B cell (primary cell): ENCODE measurements around the gene ERICH6B. TPM values are rescaled to one million over a fixed set of nuclear protein-coding genes. Genes with fewer than 3 reads are reported as not detected.
"Not testable (repeated sequence)": the region's sequence is repeated elsewhere in the genome, so short reads cannot be mapped to it uniquely, and the experiment has no call there.

Experiments used
- ATAC-seq: fragments of 200-7000 bp; cut with Tn5 transposase; one replicate; pipeline ENCODE4 v1.10.0; 2021; ENCODE audit warnings: low read depth, mild to moderate bottlenecking, moderate number of reproducible peaks, moderate library complexity
- CTCF ChIA-PET: fragments of 350-600 bp; sonication (Branson Sonifier 250); formaldehyde crosslinking; loops from one replicate; lab custom pipeline; 2021; ENCODE audit warnings: antibody characterized with exemption, inconsistent platforms; lab: Charles Lee
- POLR2A ChIA-PET: fragments of 350-600 bp; sonication (Branson Sonifier 250); formaldehyde crosslinking; loops from one replicate; lab custom pipeline; 2021; ENCODE audit warnings: antibody characterized with exemption; lab: Charles Lee
- DNase-seq: peaks from one replicate; pipeline ENCODE4 v3.0.0; 2013
- H2AFZ ChIP-seq: 2 replicates; pipeline ENCODE4 v1.6.1; 2012; ENCODE audit warnings: mild to moderate bottlenecking, low read depth, low read length; ENCODE audit not compliant: insufficient read depth, poor library complexity, severe bottlenecking
- H3K27ac ChIP-seq, 2 donors: 1 replicate in 1 of 2; 2 replicates in 1 of 2; pipeline ENCODE4 v1.5.1; 2012 to 2013; ENCODE audit warnings: low read length in 2 of 2, mild to moderate bottlenecking in 2 of 2, moderate library complexity in 1 of 2
- H3K27me3 ChIP-seq, 4 experiments: fragments of 200-600 bp in 1 of 4; sonication (generic) in 1 of 4; replicated peaks in 1 of 4; 1 replicate in 2 of 4; 2 replicates in 2 of 4; pipeline versions ENCODE4 v1.6.1 to v1.7.0; 2013 to 2016; ENCODE audit warnings: low read length in 3 of 4, mild to moderate bottlenecking in 2 of 4, mixed read lengths in 1 of 4, moderate library complexity in 1 of 4; ENCODE audit not compliant: insufficient read depth in 4 of 4, control insufficient read depth in 3 of 4; ENCODE audit errors: control extremely low read depth in 1 of 4
- H3K36me3 ChIP-seq, 2 experiments: replicated peaks in 1 of 2; 1 replicate in 1 of 2; 2 replicates in 1 of 2; pipeline versions ENCODE4 v1.6.1 to v1.7.1; 2013; ENCODE audit warnings: low read length in 1 of 2; ENCODE audit not compliant: insufficient read depth in 2 of 2, control insufficient read depth in 1 of 2; ENCODE audit errors: control extremely low read depth in 1 of 2, extremely low read depth in 1 of 2
- H3K4me1 ChIP-seq, 2 donors: fragments of 200-600 bp in 1 of 2; sonication (generic) in 1 of 2; 1 replicate in 1 of 2; 2 replicates in 1 of 2; pipeline versions ENCODE4 v1.5.1 to v1.6.1; 2013 to 2017; ENCODE audit warnings: low read length in 2 of 2; ENCODE audit not compliant: control insufficient read depth in 2 of 2, insufficient read depth in 2 of 2
- H3K4me2 ChIP-seq: replicated peaks from 2 replicates; pipeline ENCODE3; 2012; ENCODE audit warnings: mild to moderate bottlenecking, low read depth, low read length; ENCODE audit not compliant: poor library complexity, severe bottlenecking
- H3K4me3 ChIP-seq, 5 experiments: fragments of 200-600 bp in 1 of 5; sonication (generic) in 1 of 5; 1 replicate in 3 of 5; 2 replicates in 2 of 5; pipeline versions ENCODE4 v1.5.1 to v1.7.0; 2011 to 2016; ENCODE audit warnings: low read length in 4 of 5, mild to moderate bottlenecking in 4 of 5, low read depth in 2 of 5, control low read depth in 1 of 5, moderate library complexity in 1 of 5; ENCODE audit not compliant: insufficient read depth in 1 of 5; ENCODE audit errors: control extremely low read depth in 1 of 5, extremely low read depth in 1 of 5
- H3K79me2 ChIP-seq: fragments of 200-600 bp; sonication (generic); one replicate; pipeline ENCODE4 v1.6.0; 2016; ENCODE audit warnings: low read length; ENCODE audit not compliant: control insufficient read depth, insufficient read depth
- H3K9ac ChIP-seq: fragments of 200-600 bp; sonication (generic); 2 replicates; pipeline ENCODE4 v1.6.1; 2017; ENCODE audit warnings: mild to moderate bottlenecking, low read length, moderate library complexity
- H3K9me3 ChIP-seq, 3 donors: one replicate each; pipeline versions ENCODE4 v1.6.1 to v1.7.1; 2013; ENCODE audit warnings: low read length in 2 of 3; ENCODE audit not compliant: control insufficient read depth in 2 of 3, insufficient read depth in 1 of 3; ENCODE audit errors: control extremely low read depth in 1 of 3
- H4K20me1 ChIP-seq: 2 replicates; pipeline ENCODE4 v1.6.0; 2012; ENCODE audit warnings: mild to moderate bottlenecking, low read length; ENCODE audit not compliant: insufficient read depth, control insufficient read depth, poor library complexity, severe bottlenecking
- H3K27ac Mint-ChIP-seq: one replicate; pipeline ENCODE4 v1.8.0; 2021; ENCODE audit warnings: mixed read lengths
- H3K27me3 Mint-ChIP-seq: one replicate; pipeline ENCODE4 v1.8.0; 2021; ENCODE audit warnings: mixed read lengths
- H3K4me1 Mint-ChIP-seq: one replicate; pipeline ENCODE4 v1.8.0; 2021; ENCODE audit warnings: mixed read lengths
- H3K4me3 Mint-ChIP-seq: one replicate; pipeline ENCODE4 v1.8.0; 2021; ENCODE audit warnings: mixed read lengths
- H3K9me3 Mint-ChIP-seq: one replicate; pipeline ENCODE4 v1.8.0; 2022; ENCODE audit warnings: mixed read lengths; ENCODE audit not compliant: insufficient read depth
- CTCF ChIP-seq: fragments of 200-600 bp; IDR thresholded peaks from one replicate; pipeline ENCODE4 v1.8.0; 2022; ENCODE audit warnings: antibody characterized with exemption, mild to moderate bottlenecking
- EZH2 ChIP-seq: IDR thresholded peaks from 2 replicates; pipeline ENCODE4 v1.6.1; 2012; ENCODE audit warnings: borderline replicate concordance, low read depth, mild to moderate bottlenecking, moderate library complexity, low read length; ENCODE audit not compliant: insufficient read depth, poor library complexity, severe bottlenecking
- WGBS: methylation state at CpG from one replicate; pipeline ENCODE4 v1.1.5; 2013; ENCODE audit warnings: missing lambda C conversion rate; ENCODE audit not compliant: insufficient coverage; 5-methylcytosine and 5-hydroxymethylcytosine counted together
- intact Hi-C: fragments of 100-400 bp; cut with micrococcal nuclease; formaldehyde crosslinking; loops from one replicate; pipeline ENCODE4 v1.10.0; 2022
- polyA plus RNA-seq: library from polyadenylated mRNA; depleted of rRNA; stranded (reverse); fragments of >200 nt; gene quantifications from 2 replicates; pipeline ENCODE4 v1.2.3, GENCODE V29; 2012
- total RNA-seq, 2 donors: library from RNA; stranded (reverse); fragments of 120-200 nt in 1 of 2; gene quantifications; 1 replicate in 1 of 2; 2 replicates in 1 of 2; pipeline versions ENCODE4 v1.2.3 to v1.2.4, GENCODE V29; 2013 to 2022

The ERICH6B gene
- total and polyA plus RNA-seq, 2 donors (not counting 1 experiment from before 2014, with no cell fraction given) = not detected

- intact Hi-C loops = no loop called here
- Histone ChIP-seq H3K27me3 (peaks cover 0 to 3% (median 0%) of the 10 kb centered on the region in 4 experiments), H2AFZ (no peak overlapping the region), H3K4me3 (no peak overlapping the region), H3K79me2 (no peaks in the 10 kb centered on the region), H4K20me1 (no peaks in the 10 kb centered on the region), H3K9me3 (peaks cover 0 to 5% (median 0%) of the 10 kb centered on the region in 3 donors), H3K9ac (no peak overlapping the region), H3K4me2 (no peak overlapping the region), H3K4me1 (no peaks in the 10 kb centered on the region), H3K36me3 (no peaks in the 10 kb centered on the region), H3K27ac (no peak overlapping the region)
- ChIA-PET POLR2A (no interaction called here), CTCF (no interaction called here)
- Mint-ChIP-seq H3K4me1 (no peaks in the 10 kb centered on the region), H3K4me3 (no peak overlapping the region), H3K27me3 (peaks cover 7% of the 10 kb centered on the region), H3K9me3 (peaks cover 2% of the 10 kb centered on the region), H3K27ac (no peak overlapping the region)
- ATAC-seq (no peak), DNase-seq (no peak)
- 84% methylated on average over 4 of the region's 5 CpGs for WGBS
- TF ChIP-seq EZH2 (no peak), CTCF (no peak)
These were observed 39.3 kb upstream of the ERICH6B start for GRCh38 chr13:45654633-45655349.

GRCh38 chr13:45645263-45645662 is 29.7 kb upstream of the ERICH6B start:
- peaks cover 3 to 12% (median 12%) of the 10 kb centered on the region in 3 donors for H3K9me3 ChIP-seq
- H3K4me3 Mint-ChIP-seq, H3K27ac ChIP-seq, H3K4me1 Mint-ChIP-seq, H3K4me2 ChIP-seq, ATAC-seq, H3K4me1 ChIP-seq, H4K20me1 ChIP-seq, DNase-seq, POLR2A ChIA-PET, H3K27ac Mint-ChIP-seq, H2AFZ ChIP-seq, CTCF ChIA-PET, H3K9ac ChIP-seq, H3K27me3 ChIP-seq, H3K4me3 ChIP-seq, H3K9me3 Mint-ChIP-seq, H3K79me2 ChIP-seq, H3K27me3 Mint-ChIP-seq, H3K36me3 ChIP-seq, intact Hi-C loops: not testable (repeated sequence)
- no CpG with 5 or more reads among the region's 17 CpGs for WGBS

- H3K27ac ChIP-seq, H3K4me3 ChIP-seq, H3K9ac ChIP-seq, H3K27me3 ChIP-seq, DNase-seq, H3K27ac Mint-ChIP-seq, H3K79me2 ChIP-seq, POLR2A ChIA-PET, H2AFZ ChIP-seq, H3K4me2 ChIP-seq, H3K4me3 Mint-ChIP-seq, H3K4me1 ChIP-seq, H3K9me3 Mint-ChIP-seq, H4K20me1 ChIP-seq, ATAC-seq, CTCF ChIA-PET, H3K36me3 ChIP-seq, intact Hi-C loops, H3K4me1 Mint-ChIP-seq: not testable (repeated sequence)
- H3K27me3 Mint-ChIP-seq = peaks cover 31% of the 10 kb centered on the region
- WGBS = no CpG with 5 or more reads among the region's 1 CpG
- H3K9me3 ChIP-seq = peaks cover 3 to 13% (median 12%) of the 10 kb centered on the region in 3 donors
These were observed 26.6 kb upstream of the ERICH6B start for GRCh38 chr13:45642159-45642558.
